ENCODE results near the gene PARD3B.

The PARD3B gene

GRCh38 chr2:205495819-205496218 lies 950.5 kb downstream of the PARD3B start:
- no peak for DNase-seq

- DNase-seq = no peak
These were observed 951.1 kb downstream of the PARD3B start for GRCh38 chr2:205496370-205496769.

GRCh38 chr2:205496772-205497171 lies 951.5 kb downstream of the PARD3B start:
- DNase-seq = no peak

GRCh38 chr2:205499006-205499405 lies 953.7 kb downstream of the PARD3B start:
- DNase-seq = no peak

GRCh38 chr2:205500065-205500464 lies 954.8 kb downstream of the PARD3B start:
- no peak for DNase-seq

- DNase-seq = no peak
These were observed 955.7 kb downstream of the PARD3B start for GRCh38 chr2:205500951-205501350.

- no peak for DNase-seq
These were observed 956.6 kb downstream of the PARD3B start for GRCh38 chr2:205501826-205502225.

GRCh38 chr2:205505371-205505770 lies 960.1 kb downstream of the PARD3B start:
- DNase-seq = no peak

GRCh38 chr2:205509655-205510054 lies 964.4 kb downstream of the PARD3B start:
- DNase-seq = no peak

- DNase-seq = peak; percentile 36
These were observed 965.1 kb downstream of the PARD3B start for GRCh38 chr2:205510345-205510744.

GRCh38 chr2:205511221-205511620 lies 965.9 kb downstream of the PARD3B start:
- no peak for DNase-seq

- no peak for DNase-seq
These were observed 966.4 kb downstream of the PARD3B start for GRCh38 chr2:205511641-205512040.

GRCh38 chr2:205520311-205520710 lies 975.0 kb downstream of the PARD3B start:
- DNase-seq = no peak

- DNase-seq = no peak
These were observed 979.4 kb downstream of the PARD3B start for GRCh38 chr2:205524656-205525055.

GRCh38 chr2:205527801-205528200 lies 982.5 kb downstream of the PARD3B start:
- no peak for DNase-seq

GRCh38 chr2:205531072-205531471 lies 985.8 kb downstream of the PARD3B start:
- DNase-seq = no peak

GRCh38 chr2:205531489-205532148 lies 986.3 kb downstream of the PARD3B start:
- DNase-seq = peak; percentile 54

GRCh38 chr2:205535001-205535400 lies 989.7 kb downstream of the PARD3B start:
- no peak for DNase-seq

- DNase-seq = no peak
These were observed 994.3 kb downstream of the PARD3B start for GRCh38 chr2:205539603-205540002.

- no peak for DNase-seq
These were observed 994.8 kb downstream of the PARD3B start for GRCh38 chr2:205540036-205540435.

GRCh38 chr2:205543262-205543843 lies 998.1 kb downstream of the PARD3B start:
- no peak for DNase-seq

- no peak for DNase-seq
These were observed 998.8 kb downstream of the PARD3B start for GRCh38 chr2:205543937-205544702.

GRCh38 chr2:205545971-205546816 lies 1000.9 kb downstream of the PARD3B start:
- peak; percentile 28 for DNase-seq

All from NCI-H82 (cell line).